Activated B cell treated with CpG ODN at 0.5 μM for 24 hours (primary cell): ENCODE data around the gene KCNK10. TPM values are rescaled to one million over a fixed set of nuclear protein-coding genes. Genes with fewer than 3 reads are reported as not detected.

Experiments
- ATAC-seq: fragments of 200-7000 bp; cut with Tn5 transposase; one replicate; pipeline ENCODE4 v1.10.0; 2021; ENCODE audit warnings: low read depth, mild to moderate bottlenecking, moderate library complexity
- CTCF ChIA-PET: fragments of 350-600 bp; sonication (Branson Sonifier 250); formaldehyde crosslinking; loops from one replicate; lab custom pipeline; 2021; ENCODE audit warnings: antibody characterized with exemption; lab: Charles Lee
- POLR2A ChIA-PET: fragments of 350-600 bp; sonication (Branson Sonifier 250); formaldehyde crosslinking; loops from one replicate; lab custom pipeline; 2021; ENCODE audit warnings: antibody characterized with exemption; lab: Charles Lee
- DNase-seq: peaks from one replicate; pipeline ENCODE4 v3.0.0; 2022
- H3K27ac Mint-ChIP-seq: one replicate; pipeline ENCODE4 v1.8.0; 2020; ENCODE audit warnings: mixed read lengths
- H3K27me3 Mint-ChIP-seq: one replicate; pipeline ENCODE4 v1.8.0; 2021; ENCODE audit warnings: mixed read lengths
- H3K36me3 Mint-ChIP-seq: one replicate; pipeline ENCODE4 v1.8.0; 2021; ENCODE audit warnings: low read depth, mixed read lengths
- H3K4me1 Mint-ChIP-seq: one replicate; pipeline ENCODE4 v1.8.0; 2021; ENCODE audit warnings: mixed read lengths
- H3K4me3 Mint-ChIP-seq: one replicate; pipeline ENCODE4 v1.8.0; 2020; ENCODE audit warnings: mild to moderate bottlenecking, mixed read lengths
- H3K9me3 Mint-ChIP-seq: one replicate; pipeline ENCODE4 v1.8.0; 2020; ENCODE audit warnings: mixed read lengths
- intact Hi-C: fragments of 100-400 bp; cut with micrococcal nuclease; formaldehyde crosslinking; loops from one replicate; pipeline ENCODE4 v1.15.1; 2024
- total RNA-seq: library from RNA; stranded (reverse); gene quantifications from 2 replicates; pipeline ENCODE4 v1.2.3, GENCODE V29; 2022
- TF ChIP-seq, protein P1 (sequence below): fragments of 200-600 bp; IDR thresholded peaks from one replicate; pipeline ENCODE4 v1.8.0; 2022; ENCODE audit warnings: antibody characterized with exemption, mild to moderate bottlenecking

KCNK10 gene
- total RNA-seq, 1 donor from 2014 or later: 0.13 TPM

- ATAC-seq: no peak
- H3K27ac Mint-ChIP-seq: no peak overlapping the region
- ChIA-PET CTCF (no interaction called here), POLR2A (no interaction called here)
- H3K4me3 Mint-ChIP-seq: no peak overlapping the region
- peaks cover 7% of the 10 kb centered on the region for H3K4me1 Mint-ChIP-seq
- H3K9me3 Mint-ChIP-seq: no peaks in the 10 kb centered on the region
- intact Hi-C loops: no loop called here
- H3K27me3 Mint-ChIP-seq: peaks cover 51% of the 10 kb centered on the region
- TF ChIP-seq, protein P1, sequence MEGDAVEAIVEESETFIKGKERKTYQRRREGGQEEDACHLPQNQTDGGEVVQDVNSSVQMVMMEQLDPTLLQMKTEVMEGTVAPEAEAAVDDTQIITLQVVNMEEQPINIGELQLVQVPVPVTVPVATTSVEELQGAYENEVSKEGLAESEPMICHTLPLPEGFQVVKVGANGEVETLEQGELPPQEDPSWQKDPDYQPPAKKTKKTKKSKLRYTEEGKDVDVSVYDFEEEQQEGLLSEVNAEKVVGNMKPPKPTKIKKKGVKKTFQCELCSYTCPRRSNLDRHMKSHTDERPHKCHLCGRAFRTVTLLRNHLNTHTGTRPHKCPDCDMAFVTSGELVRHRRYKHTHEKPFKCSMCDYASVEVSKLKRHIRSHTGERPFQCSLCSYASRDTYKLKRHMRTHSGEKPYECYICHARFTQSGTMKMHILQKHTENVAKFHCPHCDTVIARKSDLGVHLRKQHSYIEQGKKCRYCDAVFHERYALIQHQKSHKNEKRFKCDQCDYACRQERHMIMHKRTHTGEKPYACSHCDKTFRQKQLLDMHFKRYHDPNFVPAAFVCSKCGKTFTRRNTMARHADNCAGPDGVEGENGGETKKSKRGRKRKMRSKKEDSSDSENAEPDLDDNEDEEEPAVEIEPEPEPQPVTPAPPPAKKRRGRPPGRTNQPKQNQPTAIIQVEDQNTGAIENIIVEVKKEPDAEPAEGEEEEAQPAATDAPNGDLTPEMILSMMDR: no peak
- H3K36me3 Mint-ChIP-seq: no peaks in the 10 kb centered on the region
- DNase-seq: no peak
Measured at GRCh38 chr14:88325883-88326282, 2.8 kb upstream of the KCNK10 start.

GRCh38 chr14:88324930-88325329 is 1.9 kb upstream of the KCNK10 start:
- no peak overlapping the region for H3K27ac Mint-ChIP-seq
- ChIA-PET CTCF (no interaction called here), POLR2A (no interaction called here)
- no peaks in the 10 kb centered on the region for H3K9me3 Mint-ChIP-seq
- ATAC-seq: no peak
- no peak overlapping the region for H3K4me3 Mint-ChIP-seq
- H3K4me1 Mint-ChIP-seq: peaks cover 7% of the 10 kb centered on the region
- no peaks in the 10 kb centered on the region for H3K36me3 Mint-ChIP-seq
- TF ChIP-seq, protein P1: no peak
- intact Hi-C loops: loop anchor here (5.0 kb wide), 3 partner anchors 62 to 237 kb away; partner anchors contain the start of genes SPATA7 and ZC3H14
- peaks cover 46% of the 10 kb centered on the region for H3K27me3 Mint-ChIP-seq
- DNase-seq: no peak

DNA sequence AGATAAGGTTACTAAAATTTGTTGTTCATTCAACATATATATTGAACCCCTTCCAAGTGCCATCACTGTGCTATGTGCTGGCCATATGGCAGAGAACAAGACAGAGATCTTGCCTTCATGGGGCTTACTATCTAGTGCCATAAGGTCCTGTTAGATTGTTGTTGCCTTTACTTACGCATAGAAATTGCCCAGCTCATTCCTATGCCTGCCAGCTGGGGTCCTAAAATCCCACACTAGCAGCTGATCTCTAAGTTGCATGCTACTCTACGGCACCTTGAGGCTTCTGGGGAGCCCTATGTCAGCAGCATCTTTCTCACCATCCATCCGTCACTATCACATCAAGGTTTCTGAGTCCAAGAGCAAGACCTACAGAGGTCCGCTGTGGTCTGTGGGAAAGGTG is 1.4 kb upstream of the KCNK10 start:
- DNase-seq (no peak), ATAC-seq (no peak)
- CTCF ChIA-PET: no interaction called here
- intact Hi-C loops: loop anchor here (5.0 kb wide), 3 partner anchors 63 to 238 kb away; partner anchors contain the start of genes SPATA7 and ZC3H14
- H3K9me3 Mint-ChIP-seq: no peaks in the 10 kb centered on the region
- no peaks in the 10 kb centered on the region for H3K36me3 Mint-ChIP-seq
- H3K27ac Mint-ChIP-seq: no peak overlapping the region
- TF ChIP-seq, protein P1: no peak
- H3K4me3 Mint-ChIP-seq: no peak overlapping the region
- H3K27me3 Mint-ChIP-seq: peaks cover 46% of the 10 kb centered on the region
- POLR2A ChIA-PET: no interaction called here
- peaks cover 7% of the 10 kb centered on the region for H3K4me1 Mint-ChIP-seq

DNA sequence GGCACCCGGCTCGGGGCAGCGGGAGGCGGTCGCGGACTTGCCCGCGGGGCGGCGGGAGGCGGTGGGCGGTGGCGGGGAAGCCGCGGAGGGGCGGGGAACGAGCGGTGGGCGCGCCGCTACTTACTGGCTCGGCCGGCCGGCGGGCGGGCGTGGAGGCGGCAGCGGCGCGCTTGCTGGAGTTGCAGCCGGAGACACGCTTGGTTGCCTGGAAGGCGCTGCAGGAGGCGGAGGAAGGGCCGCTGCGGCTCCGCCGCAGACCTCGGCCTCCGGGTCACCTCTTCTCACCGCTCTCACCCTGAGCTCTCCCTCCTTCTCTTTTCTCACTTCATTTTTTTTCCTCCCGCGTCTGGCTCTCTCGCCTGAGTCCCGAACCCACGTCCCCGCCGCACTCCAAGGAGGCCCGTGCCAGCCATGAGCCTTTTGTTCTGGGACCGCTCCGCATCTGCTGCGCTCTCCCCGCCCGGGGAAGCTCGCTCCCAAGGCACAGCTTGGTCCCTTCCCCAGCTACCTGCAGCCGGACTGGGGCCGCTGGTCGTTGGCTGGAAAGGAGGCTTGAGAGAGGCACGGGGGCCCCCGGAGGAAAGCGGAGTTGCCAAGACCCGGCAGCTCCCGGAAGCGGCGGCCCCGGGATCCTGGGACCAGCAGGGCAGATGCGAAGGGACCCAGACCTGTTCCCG is 592 bp upstream of the KCNK10 start:
- Mint-ChIP-seq H3K27me3 (peaks cover 44% of the 10 kb centered on the region), H3K4me1 (peaks cover 7% of the 10 kb centered on the region), H3K4me3 (peak overlapping the region; percentile 85), H3K36me3 (no peaks in the 10 kb centered on the region), H3K9me3 (no peaks in the 10 kb centered on the region), H3K27ac (no peak overlapping the region)
- ATAC-seq (peak; percentile 80), DNase-seq (peak; percentile 30)
- CTCF ChIA-PET: no interaction called here
- intact Hi-C loops: loop anchor here (5.0 kb wide), 3 partner anchors 64 to 239 kb away; partner anchors contain the start of genes SPATA7 and ZC3H14
- POLR2A ChIA-PET: interaction anchor here (1.0 kb wide), 1 partner anchor 318 kb away, joined by 4 read pairs; the partner anchor contains the start of gene GPR65
- TF ChIP-seq, protein P1: no peak

GRCh38 chr14:88322504-88323085 is 474 bp downstream of the KCNK10 start:
- no peak overlapping the region for H3K27ac Mint-ChIP-seq
- CTCF ChIA-PET: no interaction called here

More at GRCh38 chr14:88322504-88323085, 474 bp downstream of the KCNK10 start:
- Mint-ChIP-seq H3K4me3 (no peak overlapping the region), H3K36me3 (no peaks in the 10 kb centered on the region), H3K27me3 (peaks cover 39% of the 10 kb centered on the region), H3K4me1 (peaks cover 7% of the 10 kb centered on the region), H3K9me3 (no peaks in the 10 kb centered on the region)
- DNase-seq (no peak), ATAC-seq (no peak)
- TF ChIP-seq, protein P1: no peak
- POLR2A ChIA-PET: no interaction called here
- intact Hi-C loops: loop anchor here (5.0 kb wide), 3 partner anchors 65 to 240 kb away; partner anchors contain the start of genes SPATA7 and ZC3H14
